GM21381 (cell line): ENCODE results near the gene HMCN1.
A peak's percentile ranks its signal among the peaks of the same experiment; 100 is the strongest.
"Not testable (repeated sequence)": the region's sequence is repeated elsewhere in the genome, so short reads cannot be mapped to it uniquely, and the experiment has no call there.

Source experiments
- ATAC-seq: cut with Tn5 transposase; IDR thresholded peaks from one replicate; pipeline ENCODE4 v1.9.1; 2021; ENCODE audit warnings: mild to moderate bottlenecking, moderate library complexity; ENCODE audit not compliant: unreplicated experiment

Gene HMCN1

DNA sequence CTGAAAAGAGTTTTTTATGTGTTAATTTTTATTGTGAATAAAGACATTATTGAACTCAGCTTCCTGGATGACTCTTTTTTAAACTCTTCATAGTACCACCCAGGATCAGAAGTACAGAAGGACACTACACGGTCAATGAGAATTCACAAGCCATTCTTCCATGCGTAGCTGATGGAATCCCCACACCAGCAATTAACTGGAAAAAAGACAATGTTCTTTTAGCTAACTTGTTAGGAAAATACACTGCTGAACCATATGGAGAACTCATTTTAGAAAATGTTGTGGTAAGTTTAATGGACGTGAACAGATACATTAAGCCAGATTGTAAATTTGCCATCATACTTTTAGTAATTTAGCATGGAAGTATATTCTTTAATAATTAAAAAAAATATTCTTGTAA is 391.3 kb downstream of the HMCN1 start:
- ATAC-seq = no peak

DNA sequence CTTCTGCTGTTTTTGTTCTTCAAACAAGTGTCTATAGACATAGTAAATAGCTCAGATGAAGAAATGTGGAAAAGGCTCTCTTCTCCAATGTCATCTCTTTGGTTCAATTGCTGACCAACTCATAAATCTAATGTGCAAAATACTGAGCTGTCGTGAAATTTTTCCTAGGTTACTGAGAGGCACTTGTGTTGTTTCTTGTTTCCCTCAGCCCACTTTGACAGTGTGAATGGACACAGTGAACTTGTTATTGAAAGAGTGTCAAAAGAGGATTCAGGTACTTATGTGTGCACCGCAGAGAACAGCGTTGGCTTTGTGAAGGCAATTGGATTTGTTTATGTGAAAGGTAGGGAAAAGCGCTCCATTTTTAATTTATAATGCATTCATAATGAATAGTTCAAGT is 395.6 kb downstream of the HMCN1 start:
- no peak for ATAC-seq

DNA sequence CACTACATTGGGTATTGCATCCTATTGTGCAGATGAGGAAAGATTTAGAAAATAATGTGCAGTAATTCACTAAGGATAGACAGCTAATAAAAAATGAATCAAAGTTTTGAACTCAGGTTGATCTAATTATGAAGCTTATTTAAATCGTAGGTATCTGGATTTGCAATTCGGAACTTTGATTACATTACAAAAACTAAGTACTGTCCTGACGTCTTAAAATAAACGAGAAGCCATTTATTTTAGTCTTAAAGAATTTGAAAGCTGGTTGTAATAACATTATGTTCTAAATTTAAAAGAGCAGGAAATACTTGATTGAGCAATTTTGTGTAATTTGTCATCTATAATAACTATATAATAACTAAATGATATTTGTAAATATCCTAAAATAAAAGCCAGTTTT is 404.9 kb downstream of the HMCN1 start:
- no peak for ATAC-seq

DNA sequence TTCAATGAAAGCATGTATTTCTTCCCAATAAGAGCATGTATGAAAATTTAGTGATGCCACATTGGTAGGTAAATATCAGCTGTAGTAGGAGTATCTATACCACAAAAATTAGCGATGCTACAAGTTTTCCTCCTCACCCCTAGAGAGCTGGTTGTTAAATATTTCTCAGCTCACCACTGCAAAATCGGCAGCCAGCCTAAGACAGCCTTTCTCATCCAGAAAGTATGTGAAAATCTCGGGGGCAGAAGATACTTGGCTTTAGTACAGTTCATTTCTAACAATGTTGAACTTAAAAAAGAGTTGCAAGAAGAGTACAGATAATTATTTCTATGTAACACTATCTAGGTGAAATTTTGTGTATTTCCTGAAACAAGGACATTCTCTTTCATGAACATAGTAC is 405.5 kb downstream of the HMCN1 start:
- no peak for ATAC-seq

DNA sequence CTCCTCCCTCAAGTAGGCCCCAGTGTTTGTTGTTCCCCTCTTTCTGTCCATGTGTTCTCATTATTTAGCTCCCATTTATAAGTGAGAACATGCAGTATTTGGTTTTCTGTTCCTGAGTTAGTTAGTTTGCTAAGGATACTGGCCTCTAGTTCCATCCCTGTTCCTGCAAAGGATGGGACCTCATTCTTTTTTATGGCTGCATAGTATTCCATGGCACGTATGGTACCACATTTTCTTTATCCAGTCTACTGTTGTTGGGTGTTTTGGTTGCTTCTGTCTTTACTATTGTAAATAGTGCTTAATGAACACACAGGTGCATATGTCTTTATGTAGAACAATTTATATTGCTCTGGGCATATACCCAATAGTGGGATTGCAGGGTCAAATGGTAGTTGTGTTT is 408.0 kb downstream of the HMCN1 start:
- ATAC-seq = no peak

DNA sequence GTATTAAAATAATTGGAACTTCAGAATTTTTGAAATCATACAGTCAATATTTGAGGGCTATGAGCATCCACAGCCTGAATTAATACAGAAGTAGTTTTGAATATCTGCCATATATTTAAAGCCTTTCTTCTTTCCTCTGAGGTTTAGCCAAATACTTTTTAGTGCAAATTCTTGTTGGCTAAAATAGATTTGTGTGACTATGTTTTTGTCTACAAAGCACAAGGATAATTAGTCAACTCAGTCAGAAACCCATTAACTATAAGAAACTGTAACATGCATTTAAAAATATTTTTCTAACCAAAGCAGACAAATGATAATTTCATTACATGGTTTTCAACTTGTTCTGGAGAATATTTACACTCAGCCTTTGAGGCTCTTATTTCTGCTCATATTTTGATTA is 408.7 kb downstream of the HMCN1 start:
- no peak for ATAC-seq

DNA sequence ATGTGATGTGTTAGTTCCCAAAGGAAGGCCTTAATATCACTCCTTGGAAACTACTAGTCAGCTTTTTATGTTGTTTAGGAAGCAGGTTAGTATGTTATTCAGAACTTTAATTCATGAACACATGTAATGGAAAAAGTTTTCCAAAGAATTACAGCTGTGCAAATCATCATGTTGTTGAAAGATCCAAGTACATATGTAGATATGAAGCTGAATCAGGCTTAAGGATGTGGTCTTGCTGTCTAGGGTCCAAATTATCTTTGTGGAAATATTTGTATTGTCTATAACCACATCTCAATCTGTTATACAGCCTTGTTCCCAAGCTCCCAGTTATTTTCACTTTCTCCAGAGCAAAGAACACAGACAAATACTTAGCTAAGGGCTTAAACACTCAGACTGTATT is 409.3 kb downstream of the HMCN1 start:
- no peak for ATAC-seq

DNA sequence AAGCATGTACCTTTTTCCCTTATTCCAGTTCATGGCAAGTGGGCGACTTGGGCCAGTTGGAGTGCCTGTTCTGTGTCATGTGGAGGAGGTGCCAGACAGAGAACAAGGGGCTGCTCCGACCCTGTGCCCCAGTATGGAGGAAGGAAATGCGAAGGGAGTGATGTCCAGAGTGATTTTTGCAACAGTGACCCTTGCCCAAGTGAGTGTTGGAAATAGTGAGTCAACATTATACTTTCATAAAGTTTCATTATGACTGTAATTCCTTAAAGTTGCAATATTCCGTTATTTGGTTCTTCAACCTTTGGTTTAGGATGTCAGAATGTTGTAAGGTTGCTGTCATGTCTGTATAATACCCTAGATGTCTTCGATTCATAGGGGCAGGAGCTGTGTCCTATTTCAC is 410.3 kb downstream of the HMCN1 start:
- ATAC-seq = no peak

DNA sequence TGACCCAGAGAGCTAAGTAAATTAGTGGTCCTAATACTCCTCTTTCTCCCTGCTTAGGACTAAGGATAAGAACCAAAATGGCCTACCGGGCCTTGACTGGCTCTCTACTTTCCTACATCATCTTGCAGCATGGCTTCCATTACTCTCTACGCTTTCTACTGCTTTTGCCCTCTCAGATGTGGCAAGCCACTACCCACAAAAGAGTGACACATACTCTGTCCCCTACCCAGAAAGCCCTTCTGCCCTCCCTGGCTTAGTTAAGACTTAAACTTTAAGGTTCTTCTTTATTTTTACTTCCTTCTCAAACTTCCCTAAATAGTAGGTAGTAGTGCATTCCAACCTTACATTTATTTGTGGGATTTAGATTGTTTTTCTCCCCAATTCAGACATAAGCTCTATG is 412.8 kb downstream of the HMCN1 start:
- no peak for ATAC-seq

DNA sequence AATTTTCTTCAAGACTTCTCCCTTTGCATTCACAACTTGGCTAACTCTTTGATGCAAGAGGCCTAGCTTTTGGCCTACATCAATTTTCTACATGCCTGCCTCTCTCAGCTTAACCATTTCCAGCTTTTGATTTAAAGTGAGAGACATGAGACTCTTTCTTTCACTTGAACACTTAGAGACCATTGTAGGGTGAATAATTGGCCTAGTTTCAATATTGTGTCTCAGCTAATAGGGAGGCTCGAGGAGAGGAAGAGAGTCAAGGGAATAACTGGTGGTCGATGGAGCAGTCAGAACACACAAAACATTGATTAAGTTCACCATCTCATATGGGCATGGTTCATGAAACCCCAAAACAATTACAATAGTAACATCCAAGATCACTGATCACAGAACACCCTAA is 415.4 kb downstream of the HMCN1 start:
- ATAC-seq = no peak

DNA sequence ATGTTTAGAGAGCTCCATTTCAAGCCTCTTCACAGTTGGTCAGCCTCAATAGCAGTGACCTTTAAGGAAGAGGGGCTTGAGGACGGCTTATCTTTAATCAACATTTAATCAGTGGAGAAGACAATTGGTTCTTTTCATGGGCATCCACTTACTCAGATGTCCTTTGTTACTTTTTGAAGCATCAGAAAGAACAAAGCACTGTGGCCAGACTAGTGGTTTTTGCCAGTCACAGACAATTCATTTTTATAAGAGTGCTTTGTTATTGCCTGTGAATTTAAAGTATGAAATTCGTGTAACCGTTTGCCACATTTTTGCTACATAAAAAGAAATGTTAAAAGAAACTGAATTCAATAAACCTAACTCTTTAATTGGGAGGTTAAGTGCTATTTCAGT is 418.0 kb downstream of the HMCN1 start:
- no peak for ATAC-seq

DNA sequence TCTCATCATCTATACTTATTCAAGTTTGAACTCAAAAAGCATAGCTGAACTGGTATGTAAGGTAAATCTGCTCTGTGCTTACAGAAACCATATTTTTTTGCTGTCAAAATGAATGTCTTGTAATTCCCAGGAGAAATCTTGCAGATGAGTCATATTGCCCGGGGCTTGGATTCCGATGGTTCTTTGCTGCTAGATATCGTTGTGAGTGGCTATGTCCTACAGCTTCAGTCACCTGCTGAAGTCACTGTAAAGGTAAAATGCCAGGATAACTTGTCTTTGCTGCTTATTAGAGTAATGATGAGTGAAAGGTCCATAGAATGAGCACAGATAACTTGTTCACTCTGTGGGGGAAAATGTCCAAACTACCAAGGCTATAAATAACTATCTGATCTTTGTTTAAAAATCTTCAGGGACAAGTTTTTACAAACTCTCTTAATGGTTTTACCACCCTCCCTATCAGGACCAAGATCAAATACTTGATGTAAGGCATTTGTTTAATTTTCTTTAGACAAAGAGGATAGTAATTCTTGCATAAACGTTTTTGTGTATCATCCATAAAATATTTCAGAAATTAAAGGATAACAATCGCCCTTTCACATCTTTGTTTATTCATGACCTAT is 418.5 kb downstream of the HMCN1 start:
- no peak for ATAC-seq

DNA sequence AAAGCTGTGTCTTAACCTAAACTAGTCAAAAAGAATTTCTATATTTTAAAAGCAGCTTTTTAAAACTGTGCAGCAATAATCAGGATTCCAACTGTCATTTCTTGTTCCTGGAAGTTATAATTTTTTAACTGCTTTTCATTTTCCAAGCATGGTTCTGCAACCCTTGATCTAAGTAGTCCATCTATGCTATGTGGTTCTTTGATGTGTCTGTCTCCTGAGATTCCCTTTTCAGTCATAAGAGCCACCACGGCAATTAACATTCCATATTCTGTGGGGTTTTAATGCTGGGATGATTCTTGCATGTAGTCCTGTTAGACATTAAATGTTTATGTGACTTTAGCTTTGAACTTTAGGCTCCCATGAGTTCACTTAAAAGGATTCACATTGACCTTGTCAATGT is 420.5 kb downstream of the HMCN1 start:
- no peak for ATAC-seq

DNA sequence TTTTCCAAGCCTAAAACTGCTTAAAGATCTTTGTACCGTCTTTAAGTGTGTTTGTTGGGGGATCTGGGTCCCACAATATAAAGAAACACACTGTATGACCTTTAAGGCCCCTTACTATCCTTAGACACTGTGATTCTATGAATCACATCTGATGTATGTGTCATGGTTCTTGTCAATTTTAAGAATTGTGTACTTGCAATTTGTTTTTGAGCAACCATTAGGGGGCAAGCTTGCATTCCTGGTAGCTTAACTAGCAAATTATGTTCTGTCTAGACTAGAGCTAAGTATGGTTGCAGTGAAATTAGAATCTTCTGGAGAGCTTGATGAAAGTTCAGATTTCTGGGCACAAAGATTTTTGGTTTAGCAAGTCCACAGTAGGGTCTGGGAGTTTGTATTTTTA is 421.4 kb downstream of the HMCN1 start:
- peak; percentile 78 for ATAC-seq

DNA sequence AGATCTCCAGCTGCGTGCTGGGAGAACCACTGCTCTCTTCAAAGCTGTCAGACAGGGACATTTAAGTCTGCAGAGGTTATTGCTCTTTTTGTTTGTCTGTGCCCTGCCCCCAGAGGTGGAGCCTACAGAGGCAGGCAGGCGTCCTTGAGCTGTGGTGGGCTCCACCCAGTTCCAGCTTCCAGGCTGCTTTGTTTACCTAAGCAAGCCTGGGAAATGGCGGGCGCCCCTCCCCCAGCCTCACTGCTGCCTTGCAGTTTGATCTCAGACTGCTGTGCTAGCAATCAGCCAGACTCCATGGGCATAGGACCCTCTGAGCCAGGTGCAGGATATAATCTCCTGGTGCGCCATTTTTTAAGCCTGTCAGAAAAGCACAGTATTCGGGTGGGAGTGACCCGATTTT is 428.7 kb downstream of the HMCN1 start:
- not testable (repeated sequence) for ATAC-seq

DNA sequence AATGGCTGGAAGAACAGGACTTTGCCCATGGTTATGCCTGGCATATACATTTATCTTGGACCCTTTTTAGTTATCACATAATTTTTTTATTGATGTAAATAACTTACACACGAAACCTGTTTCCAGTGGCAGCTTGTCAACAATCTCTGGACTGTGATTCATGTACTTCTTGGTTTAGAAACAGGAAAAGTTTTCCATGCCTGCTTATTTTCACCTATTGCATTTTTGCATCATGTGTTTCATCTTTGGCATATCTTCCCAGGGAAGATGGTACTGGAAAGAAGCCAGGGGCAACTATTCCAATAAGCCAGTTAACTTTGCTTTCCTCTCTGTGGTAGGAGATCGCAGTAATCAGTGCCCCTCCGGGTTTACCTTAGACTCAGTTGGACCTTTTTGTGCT is 430.6 kb downstream of the HMCN1 start:
- ATAC-seq = no peak

DNA sequence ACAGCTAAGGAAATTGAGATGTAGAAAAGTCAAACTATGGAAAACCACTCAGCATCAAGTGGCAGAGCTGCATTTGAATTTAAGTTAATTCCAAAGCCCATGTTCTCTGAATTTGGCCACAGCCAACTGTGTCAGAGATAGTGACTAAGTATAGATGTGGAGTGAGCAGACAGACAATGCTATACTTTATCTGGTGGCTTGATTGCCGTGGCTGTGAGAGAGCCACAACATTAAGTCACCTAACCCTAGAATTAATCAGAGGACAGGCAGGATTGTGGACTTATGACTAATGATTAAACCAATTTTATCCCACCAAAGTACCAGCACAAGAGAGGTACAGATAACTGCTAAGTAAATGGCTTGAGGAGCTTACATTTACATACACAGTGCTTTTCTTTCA is 431.1 kb downstream of the HMCN1 start:
- ATAC-seq = no peak

DNA sequence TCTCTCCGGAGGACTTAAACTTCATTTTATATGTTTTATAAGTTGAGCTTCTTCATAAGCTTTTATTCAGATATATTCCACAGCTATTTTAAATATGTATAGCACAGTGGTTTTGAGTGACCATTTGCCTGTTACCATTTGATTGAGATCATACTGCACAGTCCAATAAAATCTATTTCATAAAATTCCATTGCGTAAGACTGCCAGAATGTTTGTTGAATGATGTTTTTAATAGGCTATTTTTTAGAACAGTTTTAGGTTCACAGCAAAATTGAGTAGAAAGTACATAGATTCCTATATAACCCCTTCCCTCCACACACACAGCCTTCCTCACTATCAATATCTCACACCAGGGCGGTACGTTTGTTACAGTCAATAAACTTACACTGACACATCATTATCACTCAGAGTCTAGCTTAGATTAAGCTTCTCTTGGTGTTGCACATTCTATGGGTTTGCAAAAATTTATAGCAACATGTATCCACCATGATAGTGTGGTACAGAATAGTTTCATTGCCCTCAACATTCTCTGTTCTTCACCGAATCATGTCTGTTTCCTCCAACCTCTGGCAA is 433.0 kb downstream of the HMCN1 start:
- ATAC-seq = no peak

DNA sequence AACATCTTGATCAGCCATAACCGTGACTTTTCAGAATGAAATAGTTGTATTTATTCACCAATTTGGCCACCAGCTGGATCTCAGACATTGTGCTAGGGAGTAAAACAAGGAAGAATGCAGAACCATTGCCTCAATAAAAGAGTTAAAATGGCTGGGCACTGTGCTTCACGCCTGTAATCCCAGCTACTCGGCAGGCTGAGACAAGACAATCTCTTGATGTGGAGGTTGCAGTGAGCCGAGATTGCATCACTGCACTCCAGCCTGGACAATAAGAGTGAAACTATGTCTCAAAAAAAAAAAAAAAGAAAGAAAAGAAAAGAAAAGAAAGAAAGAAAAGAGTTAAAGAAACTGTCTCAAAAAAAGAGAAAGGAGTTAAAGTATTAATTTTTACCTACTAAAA is 441.4 kb downstream of the HMCN1 start:
- no peak for ATAC-seq

DNA sequence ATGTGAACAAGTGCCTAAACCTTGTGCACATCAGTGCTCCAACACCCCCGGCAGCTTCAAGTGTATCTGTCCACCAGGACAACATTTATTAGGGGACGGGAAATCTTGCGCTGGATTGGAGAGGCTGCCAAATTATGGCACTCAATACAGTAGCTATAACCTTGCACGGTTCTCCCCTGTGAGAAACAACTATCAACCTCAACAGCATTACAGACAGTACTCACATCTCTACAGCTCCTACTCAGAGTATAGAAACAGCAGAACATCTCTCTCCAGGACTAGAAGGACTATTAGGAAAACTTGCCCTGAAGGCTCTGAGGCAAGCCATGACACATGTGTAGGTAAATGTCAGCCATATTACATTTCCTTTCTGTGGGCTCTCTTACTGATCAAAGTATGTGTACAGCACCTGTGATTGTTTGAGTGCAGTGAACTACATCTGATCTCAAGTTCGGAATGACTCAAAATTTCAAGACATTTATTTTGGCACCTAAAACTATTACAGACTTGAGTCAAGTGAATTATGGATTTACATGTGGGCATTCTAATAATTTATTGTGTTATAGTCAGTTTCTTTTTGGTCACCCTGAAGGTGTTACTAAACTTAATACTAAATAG is 444.3 kb downstream of the HMCN1 start:
- ATAC-seq = no peak

DNA sequence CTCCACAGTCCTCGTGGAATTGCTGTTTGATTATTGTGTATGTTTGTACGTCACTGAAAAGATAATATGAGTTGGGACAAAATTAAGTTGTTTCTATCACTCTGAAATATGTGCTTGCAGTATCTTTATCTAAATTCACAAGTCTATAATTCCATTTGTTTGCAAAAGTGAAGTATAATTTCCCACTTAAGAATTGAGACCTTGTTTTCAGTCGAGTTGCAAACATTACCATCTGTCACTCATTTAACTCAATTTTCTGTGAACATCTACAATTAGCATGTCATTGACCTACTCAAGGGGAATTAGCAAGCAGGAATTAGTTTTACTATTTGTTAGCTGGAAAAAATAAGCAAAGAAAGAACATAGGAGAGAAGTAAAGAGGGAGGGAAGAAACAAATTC is 445.0 kb downstream of the HMCN1 start:
- no peak for ATAC-seq

DNA sequence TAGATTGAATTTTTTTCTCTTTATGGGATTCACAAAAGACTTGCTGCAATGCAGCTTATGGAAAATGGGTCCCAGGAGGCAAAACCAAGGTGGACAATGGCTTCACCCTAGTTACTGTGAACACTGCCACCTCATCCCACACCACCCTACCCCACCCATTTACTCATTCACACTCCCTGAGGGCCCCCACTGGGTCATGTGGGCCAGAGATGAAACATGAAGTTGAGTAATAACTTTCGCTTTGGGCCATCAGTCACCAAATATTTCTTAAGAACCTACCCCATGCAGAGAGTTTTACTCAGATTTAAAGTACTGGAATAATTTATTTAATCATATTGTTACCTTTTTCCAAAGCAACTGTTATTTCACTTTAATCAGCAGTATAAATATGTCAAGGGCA is 449.0 kb downstream of the HMCN1 start:
- peak; percentile 60 for ATAC-seq
